Transverse colon (tissue), 4 donors: ENCODE results near the gene FAM217B.

Source experiments
- EP300 ChIP-seq: sonication (generic); formaldehyde crosslinking; IDR thresholded peaks from one replicate; pipeline ENCODE4 v1.6.1; 2017; ENCODE audit warnings: antibody characterized with exemption, low read depth
- POLR2A ChIP-seq: fragments of 450-650 bp; IDR thresholded peaks from one replicate; pipeline ENCODE4 v1.6.1; 2016; ENCODE audit warnings: antibody characterized with exemption, mild to moderate bottlenecking, moderate library complexity
- POLR2AphosphoS5 ChIP-seq, 3 donors: sonication (generic); formaldehyde crosslinking; IDR thresholded peaks; one replicate each; pipeline ENCODE4 v1.6.1; 2016; ENCODE audit warnings: antibody characterized with exemption in 3 of 3
- TF ChIP-seq, protein P1 (sequence below), 5 experiments: fragments of 200-600 bp in 3 of 5; fragments of 450-650 bp in 2 of 5; sonication (generic) in 3 of 5; IDR thresholded peaks; 1 replicate in 2 of 5; 2 replicates in 3 of 5; pipeline ENCODE4 v1.5.1; 2016 to 2017; ENCODE audit warnings: antibody characterized with exemption in 5 of 5, inconsistent platforms in 3 of 5, mild to moderate bottlenecking in 2 of 5, moderate library complexity in 1 of 5

DNA sequence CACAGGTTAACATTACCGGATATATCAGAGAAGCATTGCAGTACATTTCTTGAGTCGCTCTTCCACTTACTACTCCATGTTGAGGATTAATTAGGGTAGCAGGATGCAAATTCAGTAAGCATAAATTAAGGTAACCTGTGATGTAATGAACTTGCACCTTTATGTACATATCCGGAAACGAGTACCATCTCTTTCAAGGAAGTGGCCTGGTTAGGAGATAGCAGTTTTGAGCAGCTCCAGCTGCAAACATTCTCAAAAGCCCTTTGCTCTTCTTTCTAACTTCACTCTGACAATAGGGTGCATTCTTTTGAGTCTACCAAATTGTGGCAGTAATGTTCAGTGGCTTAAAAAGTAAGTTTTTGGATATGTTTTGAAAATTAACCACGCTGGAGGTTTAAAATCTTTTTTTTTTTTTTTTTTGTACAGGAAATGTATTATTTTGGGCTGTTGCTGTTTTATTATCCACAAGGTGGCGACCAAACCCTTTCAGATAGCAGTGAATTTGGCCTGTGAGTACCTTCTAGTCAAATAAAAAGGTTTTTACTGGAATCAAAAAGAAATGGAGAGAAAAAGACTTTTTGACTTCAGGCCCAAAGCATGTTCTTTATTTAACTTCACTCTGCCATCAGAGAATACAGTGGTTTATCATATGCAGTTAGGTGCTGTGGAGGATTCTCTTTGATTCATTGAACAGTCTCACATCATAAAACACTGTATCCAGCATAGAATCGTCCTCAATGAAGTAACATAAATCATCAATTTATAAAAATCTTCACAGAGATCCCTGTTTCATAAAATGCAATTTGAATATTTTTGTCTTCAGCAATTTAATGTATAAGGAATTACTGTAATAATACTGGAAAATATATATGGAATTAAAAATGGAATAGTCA lies 8.9 kb downstream of the FAM217B start:
- TF ChIP-seq, protein P1, sequence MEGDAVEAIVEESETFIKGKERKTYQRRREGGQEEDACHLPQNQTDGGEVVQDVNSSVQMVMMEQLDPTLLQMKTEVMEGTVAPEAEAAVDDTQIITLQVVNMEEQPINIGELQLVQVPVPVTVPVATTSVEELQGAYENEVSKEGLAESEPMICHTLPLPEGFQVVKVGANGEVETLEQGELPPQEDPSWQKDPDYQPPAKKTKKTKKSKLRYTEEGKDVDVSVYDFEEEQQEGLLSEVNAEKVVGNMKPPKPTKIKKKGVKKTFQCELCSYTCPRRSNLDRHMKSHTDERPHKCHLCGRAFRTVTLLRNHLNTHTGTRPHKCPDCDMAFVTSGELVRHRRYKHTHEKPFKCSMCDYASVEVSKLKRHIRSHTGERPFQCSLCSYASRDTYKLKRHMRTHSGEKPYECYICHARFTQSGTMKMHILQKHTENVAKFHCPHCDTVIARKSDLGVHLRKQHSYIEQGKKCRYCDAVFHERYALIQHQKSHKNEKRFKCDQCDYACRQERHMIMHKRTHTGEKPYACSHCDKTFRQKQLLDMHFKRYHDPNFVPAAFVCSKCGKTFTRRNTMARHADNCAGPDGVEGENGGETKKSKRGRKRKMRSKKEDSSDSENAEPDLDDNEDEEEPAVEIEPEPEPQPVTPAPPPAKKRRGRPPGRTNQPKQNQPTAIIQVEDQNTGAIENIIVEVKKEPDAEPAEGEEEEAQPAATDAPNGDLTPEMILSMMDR (IDR thresholded peaks at IDR 0.05): peak; percentile 45 to 63 (median 57)
- TF ChIP-seq POLR2AphosphoS5 (IDR thresholded peaks at IDR 0.05) (no peak), EP300 (no peak), POLR2A (no peak)
